NCI-H2196 treated with DMSO at 0.1 percent for 48 hours (cell line): ENCODE results near the gene PAK1.
"Not testable (repeated sequence)": the region's sequence is repeated elsewhere in the genome, so short reads cannot be mapped to it uniquely, and the experiment has no call there.

Experiments used
- DNase-seq: peaks from one replicate; lab custom pipeline; 2025; ENCODE audit not compliant: unreplicated experiment; lab: John Stamatoyannopoulos, UW

Gene PAK1

DNA sequence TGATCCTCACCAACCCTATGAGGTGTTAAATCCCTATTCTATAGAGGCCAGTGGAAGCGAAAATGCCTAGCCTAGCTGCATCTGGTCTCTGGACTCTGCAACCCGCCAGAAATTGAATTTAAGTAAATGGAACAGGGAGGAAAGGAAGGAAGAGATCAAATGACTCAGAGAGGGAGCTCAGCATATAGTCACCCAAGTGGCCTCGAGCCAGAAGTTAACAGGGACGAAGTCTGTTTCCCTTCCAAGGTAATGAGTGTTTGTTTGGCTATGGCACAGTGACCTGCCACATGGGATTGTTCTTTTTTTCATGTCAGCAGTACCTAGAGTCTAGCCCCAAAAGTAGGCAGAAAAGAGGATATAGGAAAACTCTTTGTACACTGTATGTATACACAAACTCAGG, 66.3 kb downstream of the PAK1 start:
- peak; percentile 79 for DNase-seq

DNA sequence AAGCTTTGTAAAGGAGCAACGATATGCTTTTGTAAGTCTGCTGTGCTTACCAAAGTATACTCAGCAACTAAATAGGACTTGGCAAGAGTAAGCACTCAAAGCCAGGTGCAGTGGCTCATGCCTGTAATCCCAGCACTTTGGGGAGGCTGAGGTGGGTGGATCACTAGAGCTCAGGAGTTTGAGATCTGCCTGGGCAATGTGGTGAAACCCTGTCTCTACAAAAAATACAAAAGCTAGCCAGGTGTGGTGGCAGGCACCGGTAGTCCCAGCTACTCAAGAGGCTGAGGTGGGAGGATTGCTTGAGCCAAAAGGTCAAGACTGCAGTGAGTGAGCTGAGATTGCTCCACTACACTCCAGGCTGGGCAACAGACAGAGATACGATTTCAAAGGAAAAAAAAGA, 67.5 kb downstream of the PAK1 start:
- DNase-seq = peak; percentile 61

DNA sequence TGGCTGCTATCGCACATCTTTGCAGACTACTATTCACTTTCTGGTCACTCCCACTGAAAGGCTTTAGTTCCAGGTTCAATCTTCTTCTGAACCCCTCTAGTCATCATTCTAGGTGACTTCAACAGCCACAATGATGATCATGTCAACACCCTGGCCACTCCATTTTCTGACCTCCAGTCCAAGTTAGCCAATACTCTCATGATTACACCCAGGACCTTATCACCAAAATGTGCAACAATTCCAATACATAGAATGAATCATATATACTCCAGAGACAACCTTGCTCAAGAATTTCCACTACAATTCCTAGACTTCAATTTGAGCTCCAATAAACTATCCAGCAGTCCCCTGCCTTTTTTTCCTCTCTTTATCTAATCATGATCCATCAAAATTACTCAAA, 70.7 kb downstream of the PAK1 start:
- no peak for DNase-seq

DNA sequence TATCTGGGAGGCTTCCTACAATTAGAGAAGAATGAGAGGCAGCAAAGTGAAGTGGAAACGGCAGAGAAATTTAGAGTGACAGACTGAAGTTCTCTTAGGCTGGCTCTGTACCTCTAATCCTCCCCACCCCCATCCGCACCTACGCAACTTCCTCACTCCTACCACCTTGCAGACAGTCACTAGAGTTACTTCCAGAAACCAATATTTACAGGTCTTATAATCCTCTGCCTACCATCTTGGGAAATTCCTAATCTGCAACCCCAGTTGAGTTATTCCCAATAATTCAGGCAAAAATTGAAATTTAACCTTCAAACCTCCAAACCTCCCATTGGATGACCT, 71.7 kb downstream of the PAK1 start:
- DNase-seq = peak; percentile 35

DNA sequence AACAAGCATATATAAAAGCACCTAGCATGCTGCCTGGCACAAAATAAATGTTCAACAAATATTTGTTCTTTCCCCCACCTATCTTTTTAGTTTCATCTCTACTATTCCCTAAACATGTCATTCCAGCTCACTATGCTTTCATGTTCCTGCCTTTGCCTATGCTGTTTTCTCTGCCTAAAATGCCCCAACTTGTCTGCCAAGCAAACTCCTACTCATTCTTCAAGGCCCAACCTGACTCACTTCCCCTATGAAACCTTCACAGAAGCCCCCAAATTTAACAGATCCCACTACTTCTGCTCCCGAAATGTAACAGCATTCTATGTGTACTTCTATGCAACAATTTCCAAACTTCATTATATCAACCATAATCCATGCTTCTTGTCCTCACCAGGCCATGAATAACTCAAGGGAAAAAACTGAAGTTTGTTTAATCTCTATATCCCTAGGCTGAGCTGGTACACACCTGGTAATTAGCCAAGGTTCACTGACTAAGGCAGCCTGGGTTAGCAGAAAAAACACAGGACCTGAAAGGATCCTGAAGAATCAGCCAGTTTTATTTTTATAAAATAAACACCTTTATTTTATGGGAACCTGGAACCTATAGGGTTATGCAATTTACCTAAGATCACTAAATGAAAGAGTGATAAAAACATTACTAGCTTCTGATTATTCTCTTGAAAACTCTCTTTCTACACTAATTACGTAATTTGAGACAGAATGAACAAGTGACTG, 72.2 kb downstream of the PAK1 start:
- no peak for DNase-seq

DNA sequence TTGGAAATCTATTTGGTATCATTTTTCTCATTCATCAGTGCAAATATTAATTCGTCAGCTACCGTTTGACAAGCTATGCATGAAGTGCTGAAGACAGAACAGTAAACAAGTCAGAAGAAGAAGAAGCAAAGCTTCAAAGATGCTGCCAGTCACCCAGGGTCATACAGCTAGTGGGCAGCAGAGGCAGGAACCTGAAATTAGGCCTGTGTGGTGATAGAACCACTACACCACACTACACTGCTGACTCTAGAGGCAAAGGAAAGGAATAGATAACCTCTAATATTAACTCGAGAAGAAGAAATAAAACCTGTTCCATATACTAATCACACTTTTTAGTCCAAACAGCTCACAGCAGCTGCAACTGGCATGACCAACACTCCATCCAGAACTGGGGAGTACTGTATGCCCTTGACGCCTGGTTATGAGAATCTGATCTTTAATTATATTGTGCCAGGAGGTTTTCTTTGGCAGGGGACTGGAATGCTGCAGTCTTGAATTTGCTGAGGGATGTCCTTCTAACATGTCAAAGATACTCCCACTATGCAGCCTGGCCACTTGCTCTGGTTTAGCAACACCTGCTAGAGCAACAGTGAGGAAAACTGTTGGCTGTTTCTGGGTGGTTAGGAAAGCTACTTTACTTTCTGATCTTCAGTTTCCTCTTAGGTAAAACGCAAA, 73.0 kb downstream of the PAK1 start:
- DNase-seq = peak; percentile 16

DNA sequence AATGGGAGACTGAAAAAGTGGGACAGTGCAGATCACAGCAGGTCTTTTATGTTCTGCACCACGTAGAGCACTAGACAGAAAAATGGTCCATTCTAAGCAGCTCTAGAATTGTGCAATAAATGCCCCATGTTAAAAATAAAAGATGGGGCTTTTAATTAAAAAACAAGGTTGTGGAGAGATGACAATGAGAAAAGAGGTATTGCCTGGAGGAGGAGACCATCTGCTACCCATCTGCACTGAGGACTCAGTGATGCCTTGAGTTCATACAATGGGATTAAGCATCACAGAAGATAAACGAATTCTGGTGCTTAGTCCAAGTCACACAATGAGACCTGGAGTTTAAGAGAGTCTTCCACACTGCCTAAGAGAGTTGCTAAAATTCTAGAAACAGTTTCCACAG, 73.6 kb downstream of the PAK1 start:
- no peak for DNase-seq

DNA sequence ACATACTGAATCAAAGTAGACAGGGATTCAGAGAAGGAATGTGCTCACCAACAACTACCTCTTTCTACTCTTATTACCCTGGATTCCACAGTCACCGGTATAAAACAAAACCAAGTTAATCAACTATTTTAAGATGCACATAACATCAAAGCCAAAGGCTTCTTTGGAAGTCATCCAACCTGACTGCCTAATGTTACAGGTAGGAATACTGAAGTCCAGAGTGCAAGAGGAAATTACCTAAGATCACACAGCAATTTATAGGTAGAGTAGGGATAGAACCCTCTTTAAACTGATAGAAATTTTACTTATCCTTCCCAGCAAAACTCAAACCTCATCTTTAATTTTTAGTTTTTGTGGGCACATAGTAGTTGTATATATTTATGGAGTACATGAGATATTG, 76.3 kb downstream of the PAK1 start:
- DNase-seq = no peak

DNA sequence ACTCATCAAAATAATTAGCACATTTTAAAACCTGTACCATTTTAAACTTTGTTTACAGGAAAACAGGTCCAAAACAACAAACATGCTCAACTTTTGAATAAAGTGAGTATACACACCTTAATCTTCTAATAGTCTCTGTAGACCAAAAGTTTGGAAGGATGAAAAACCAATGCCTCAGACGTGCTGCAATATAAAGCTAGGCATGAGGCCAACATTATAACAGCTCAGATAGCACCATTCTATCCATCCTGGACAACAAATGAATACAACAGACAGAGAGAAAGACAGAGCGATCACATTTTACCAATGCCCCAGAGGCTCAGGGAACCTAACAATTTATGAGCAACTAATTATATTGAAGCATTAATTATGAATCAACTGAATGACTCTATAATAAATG, 77.0 kb downstream of the PAK1 start:
- DNase-seq = no peak

DNA sequence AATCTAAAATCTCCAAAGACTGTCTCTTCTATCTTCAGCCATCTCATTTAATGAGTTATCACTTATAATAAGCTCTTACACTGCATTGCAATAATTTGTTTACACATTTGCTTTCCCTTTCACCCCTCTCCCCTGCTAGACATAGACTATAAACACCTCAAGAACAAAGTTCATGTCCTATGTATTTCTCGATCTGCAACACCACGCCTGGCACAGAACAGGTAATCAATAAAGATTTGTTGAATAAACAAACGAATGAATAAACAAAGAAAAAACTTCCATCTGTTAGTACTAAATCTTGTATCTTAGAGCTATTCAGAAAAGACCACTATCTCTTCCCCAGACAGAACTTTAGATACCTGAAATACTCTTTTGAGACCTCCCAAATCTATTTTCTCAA, 77.6 kb downstream of the PAK1 start:
- no peak for DNase-seq

DNA sequence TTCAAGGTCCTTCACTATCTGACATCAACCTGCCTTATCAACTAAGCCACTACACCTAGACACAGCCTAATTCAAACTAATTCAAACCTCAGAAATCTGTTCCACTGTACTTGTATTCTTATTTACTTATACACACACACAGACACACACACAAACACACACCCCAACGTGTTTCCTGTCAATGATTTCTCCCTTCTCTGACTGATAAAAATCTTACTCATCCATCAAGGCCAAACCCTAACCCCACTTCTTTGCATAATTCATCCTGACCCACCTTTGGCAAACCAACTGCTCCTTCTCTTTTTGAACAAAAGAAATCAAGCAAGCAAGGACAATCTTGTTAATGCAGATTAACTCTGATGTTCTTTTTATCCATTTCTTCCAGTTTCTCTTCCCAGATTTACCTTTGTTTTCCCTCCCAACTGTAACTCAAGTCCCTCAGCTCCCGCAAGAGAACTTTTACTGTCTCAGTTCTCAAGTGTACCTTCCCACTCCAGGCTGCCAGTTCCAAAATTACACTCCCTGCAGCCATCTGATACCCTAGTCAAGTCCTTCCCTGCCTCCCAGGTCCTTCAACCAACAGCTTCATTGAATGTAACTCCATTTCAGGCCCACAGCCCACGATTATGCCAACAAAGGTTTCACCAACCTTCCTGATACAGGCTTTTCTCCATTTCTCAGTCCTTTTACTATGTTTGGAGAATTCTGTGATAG, 78.3 kb downstream of the PAK1 start:
- DNase-seq = no peak

DNA sequence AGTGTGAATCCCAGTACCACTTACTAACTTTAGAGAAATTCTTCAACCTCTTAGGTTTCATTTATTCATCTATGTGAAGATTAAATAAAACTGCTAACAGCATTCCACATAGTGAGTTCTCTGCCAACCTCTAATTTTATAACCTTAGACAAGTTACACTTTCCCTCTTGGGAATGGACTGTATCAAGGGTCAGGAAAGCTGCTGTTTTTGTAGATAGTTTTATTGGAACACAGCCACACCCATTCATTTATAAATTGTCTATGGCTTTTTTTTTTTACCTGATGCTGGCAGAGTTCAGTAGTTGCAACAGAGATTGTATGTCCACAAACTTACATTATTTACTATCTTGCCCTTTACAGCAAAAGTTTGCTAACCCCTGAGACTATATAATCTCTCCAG, 81.1 kb downstream of the PAK1 start:
- no peak for DNase-seq

DNA sequence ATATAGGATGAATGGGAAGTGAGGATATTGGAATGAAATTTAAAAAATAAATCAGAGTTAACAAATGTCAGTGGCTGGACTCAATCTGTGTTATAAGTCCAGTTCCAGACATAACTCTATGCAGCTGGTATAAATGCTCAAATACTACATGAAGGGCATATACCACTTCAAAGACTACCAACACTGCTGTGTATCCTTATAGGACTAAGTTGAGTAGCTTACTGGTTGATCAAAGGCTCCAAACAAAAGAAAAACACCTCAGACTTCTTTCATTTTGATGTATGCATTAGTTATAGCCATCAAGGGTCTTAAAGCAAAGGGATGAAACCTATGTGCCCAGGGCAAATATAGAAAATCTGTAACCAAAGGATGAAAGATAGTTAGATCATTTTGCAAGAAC, 86.2 kb downstream of the PAK1 start:
- no peak for DNase-seq

DNA sequence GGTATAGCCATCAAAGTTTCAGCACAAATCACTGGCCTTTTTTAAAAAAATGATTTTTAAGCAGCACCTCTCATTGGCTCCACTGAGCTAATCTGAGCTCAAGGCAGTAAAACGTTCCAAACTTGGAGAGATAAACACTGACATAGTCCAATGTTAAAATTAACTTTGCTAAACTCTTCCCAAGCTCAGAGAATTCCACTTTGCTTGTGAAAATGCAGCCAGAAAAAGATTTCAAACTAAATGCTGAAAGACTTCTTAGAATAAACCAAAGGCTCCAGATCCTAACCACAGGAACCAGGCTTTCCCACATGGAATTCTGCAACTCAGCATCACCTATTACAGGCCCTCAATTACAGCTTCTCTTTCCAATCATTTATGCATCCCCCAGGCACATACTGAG, 87.7 kb downstream of the PAK1 start:
- no peak for DNase-seq

DNA sequence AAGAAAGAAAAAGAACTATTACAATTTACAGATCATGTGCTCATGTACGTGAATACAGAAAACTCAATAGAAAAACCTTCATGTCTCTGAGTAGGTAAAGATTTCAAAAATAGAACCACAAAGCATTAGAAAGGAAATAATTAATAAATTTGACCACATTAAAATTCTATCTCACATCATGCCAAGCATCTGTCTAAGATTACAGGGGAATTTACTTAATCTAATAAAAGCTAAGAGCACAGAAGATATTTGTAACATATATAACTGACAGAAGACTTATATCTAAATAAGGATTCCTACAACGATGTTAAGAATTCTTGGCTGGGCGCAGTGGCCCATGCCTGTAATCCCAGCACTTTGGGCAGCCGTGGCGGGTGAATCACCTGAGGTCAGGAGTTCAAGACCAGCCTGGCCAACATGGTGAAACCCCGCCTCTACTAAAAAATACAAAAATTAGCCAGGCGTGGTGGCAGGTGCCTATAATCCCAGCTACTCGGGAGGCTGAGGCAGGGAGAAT, 88.6 kb downstream of the PAK1 start:
- not testable (repeated sequence) for DNase-seq

DNA sequence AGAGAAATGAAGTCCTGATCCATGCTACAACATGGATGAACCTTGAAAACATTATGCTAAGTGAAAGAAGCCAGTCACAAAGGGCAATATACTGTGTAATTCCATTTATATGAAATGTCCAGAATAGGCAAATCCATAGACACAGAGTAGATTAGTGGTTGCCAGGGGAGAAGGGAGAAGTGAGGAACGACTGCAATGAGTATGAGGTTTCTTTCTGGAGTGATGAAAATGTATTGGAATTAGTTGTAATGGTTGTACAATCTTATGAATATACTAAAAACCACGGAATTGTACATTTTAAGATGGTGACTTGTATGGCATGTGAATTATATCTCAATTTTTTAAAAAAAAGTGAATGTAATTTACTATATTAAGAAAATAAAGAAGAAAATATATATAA, 89.3 kb downstream of the PAK1 start:
- no peak for DNase-seq

DNA sequence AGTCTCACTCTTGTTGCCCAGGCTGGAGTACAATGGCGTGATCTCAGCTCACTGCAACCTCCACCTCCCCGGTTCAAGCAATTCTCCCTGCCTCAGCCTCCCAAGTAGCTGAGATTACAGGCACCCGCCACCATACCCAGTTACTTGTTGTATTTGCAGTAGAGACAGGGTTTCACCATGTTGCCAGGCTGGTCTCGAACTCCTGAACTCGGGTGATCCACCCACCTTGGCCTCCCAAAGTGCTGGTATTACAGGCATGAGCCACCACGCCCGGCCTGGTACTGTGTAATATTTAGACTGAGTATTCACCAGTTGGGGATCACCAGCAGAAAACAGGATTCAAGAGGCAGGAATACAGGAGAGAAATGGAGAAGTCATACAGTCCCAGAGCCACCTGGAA, 90.5 kb downstream of the PAK1 start:
- not testable (repeated sequence) for DNase-seq

DNA sequence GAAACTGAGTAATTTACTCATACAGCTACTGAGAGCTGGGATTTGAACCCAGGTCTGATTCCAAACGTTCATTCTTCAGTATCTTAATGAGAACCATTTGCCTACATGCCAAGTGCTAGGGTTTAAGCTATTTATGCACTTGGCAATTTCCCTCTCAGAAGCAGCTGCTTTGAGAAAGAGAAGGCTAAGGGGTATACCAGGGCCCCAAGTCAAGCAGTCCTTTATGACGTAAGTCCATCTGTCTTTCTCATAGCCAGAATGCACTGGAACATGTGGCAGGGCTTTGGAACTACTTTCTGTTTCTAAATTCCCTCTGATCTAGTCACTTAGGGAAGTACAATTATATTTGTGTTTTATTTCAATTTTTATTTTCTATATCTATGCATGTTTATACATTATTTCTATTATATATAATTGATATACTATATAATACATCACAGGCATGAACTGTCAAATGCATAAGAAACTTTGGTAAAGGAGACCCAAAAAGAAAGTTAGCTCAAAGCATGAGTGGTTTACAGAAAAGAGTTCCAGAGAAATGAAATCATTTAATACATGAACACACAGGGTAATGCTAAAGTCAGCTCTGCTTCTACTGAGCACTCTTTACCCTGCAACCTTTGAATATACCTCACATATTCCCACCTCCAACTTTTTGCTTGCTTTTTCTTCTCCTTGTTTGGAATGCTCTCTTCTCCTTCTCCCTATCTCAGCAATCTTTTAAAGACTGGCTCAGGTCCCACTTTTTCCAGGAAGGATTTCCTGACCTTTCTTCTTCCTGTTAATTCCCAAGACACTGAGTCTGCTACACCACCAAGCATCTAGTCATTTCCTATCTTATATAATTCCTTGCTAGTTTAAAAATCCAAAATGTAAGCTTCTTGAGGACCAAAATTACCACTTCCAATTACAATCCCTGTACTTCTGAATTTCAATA, 91.9 kb downstream of the PAK1 start:
- no peak for DNase-seq

DNA sequence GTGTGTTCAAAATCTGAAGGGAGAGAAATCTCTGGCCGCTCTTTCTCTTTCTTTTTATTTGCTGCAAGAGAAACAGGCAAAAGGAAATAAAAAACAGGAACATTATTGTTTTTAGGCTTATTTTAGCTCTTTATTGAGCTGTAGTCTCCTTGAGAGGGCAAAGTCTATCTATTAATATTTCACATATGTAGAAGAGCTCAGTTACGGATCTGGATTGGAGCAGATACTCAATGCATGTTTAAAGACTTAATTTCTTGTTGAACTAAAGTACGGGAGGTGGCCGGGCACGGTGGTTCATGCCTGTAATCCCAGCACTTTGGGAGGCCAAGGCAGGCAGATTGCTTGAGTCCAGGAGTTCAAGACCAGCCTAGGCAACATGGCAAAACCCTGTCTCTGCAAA, 94.0 kb downstream of the PAK1 start:
- no peak for DNase-seq

DNA sequence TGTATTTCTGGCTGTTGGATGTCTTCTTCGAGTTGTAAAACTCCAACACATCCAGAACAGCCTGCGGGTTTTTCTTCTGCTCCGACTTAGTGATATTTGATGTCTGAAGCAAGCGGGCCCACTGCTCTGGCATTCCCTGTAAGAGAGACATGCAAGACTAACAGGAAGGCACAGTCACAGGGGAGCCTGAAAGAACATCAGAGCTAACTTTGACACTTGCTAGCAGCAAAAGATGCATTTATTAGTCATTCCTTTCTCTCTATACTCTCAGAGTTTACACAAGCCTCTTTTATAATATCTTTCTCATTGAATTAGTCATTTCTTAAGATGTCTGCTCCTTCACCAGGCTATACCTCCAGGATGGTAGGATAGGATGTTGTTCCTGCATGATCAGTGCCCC, 94.6 kb downstream of the PAK1 start:
- no peak for DNase-seq

DNA sequence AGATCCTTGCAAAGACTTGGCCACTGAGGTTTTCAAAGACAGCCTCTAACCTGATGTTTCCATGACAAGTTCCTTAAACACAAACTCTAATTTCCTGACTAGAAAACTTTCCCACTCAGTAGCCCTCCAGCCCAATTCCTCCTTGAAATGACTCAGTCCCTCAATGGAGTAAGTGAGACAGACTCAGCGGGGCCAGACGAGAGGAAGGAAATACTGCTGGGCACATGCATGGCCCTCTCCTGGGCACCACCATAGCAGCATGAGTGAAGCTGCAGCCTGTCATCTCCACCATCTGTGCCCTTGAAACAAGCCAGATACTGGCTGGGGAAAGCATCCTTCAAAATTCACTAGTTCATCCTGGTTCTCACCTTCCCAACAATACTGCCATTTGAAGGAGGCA, 96.2 kb downstream of the PAK1 start:
- DNase-seq = no peak
